GM21515 (cell line): Measurements from ENCODE around the gene PTPN22.

Experiments used
- ATAC-seq: cut with Tn5 transposase; IDR thresholded peaks from one replicate; pipeline ENCODE4 v1.9.1; 2021; ENCODE audit not compliant: unreplicated experiment

Gene PTPN22

GRCh38 chr1:113887402-113888175 lies 16.1 kb upstream of the PTPN22 start, which contains the start of gene BCL2L15:
Gene BCL2L15 (minus strand): TSS chr1:113887581. CDS start chr1:113887375, 206 bp downstream.
- ATAC-seq, result no peak

- no peak for ATAC-seq
Measured at GRCh38 chr1:113886417-113887401, 15.2 kb upstream of the PTPN22 start.

GRCh38 chr1:113881661-113882060 lies 10.1 kb upstream of the PTPN22 start:
- no peak for ATAC-seq

- ATAC-seq, result no peak
Measured at GRCh38 chr1:113879739-113880038, 8.2 kb upstream of the PTPN22 start.

- ATAC-seq, result no peak
Measured at GRCh38 chr1:113876176-113876575, 4.7 kb upstream of the PTPN22 start.

GRCh38 chr1:113875714-113876113 lies 4.2 kb upstream of the PTPN22 start:
- ATAC-seq, result no peak

- ATAC-seq, result no peak
Measured at GRCh38 chr1:113874012-113874879, 2.7 kb upstream of the PTPN22 start.

- no peak for ATAC-seq
Measured at GRCh38 chr1:113872219-113872935, 865 bp upstream of the PTPN22 start.

GRCh38 chr1:113870778-113871177 lies 734 bp downstream of the PTPN22 start:
- ATAC-seq, result no peak

- no peak for ATAC-seq
Measured at GRCh38 chr1:113868387-113869083, 3.0 kb downstream of the PTPN22 start.

- ATAC-seq, result no peak
Measured at GRCh38 chr1:113861641-113862040, 9.9 kb downstream of the PTPN22 start.

GRCh38 chr1:113860891-113861290 lies 10.6 kb downstream of the PTPN22 start:
- no peak for ATAC-seq

GRCh38 chr1:113859478-113860175 lies 11.9 kb downstream of the PTPN22 start:
- ATAC-seq, result peak; percentile 87

- ATAC-seq, result no peak
Measured at GRCh38 chr1:113858982-113859381, 12.5 kb downstream of the PTPN22 start.

- ATAC-seq, result no peak
Measured at GRCh38 chr1:113858418-113858817, 13.1 kb downstream of the PTPN22 start.

GRCh38 chr1:113857776-113858175 lies 13.7 kb downstream of the PTPN22 start:
- ATAC-seq, result no peak

- ATAC-seq, result no peak
Measured at GRCh38 chr1:113856401-113856790, 15.1 kb downstream of the PTPN22 start.

- ATAC-seq, result no peak
Measured at GRCh38 chr1:113855630-113856400, 15.7 kb downstream of the PTPN22 start.
